ENCODE measurements around the gene NYAP2.

DNA sequence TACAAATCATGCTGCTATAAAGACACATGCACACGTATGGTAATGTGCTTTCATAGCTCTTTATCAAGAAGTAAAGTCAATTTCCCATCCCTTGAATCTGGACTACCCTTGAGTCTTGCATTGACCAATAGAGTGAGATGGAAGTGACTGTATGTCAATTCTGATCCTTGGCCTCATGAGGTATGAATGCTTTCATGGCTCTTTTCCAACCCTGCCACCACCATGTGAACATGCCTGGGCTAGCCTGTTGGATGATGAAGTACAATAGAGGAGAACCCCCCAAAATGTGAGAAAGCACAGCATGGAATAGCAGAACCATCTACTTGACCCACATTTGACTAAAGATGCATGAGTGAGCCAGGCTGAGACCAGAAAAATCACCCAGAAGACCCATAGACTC lies 237.0 kb downstream of the NYAP2 start:
- TF ChIP-seq, protein P1, sequence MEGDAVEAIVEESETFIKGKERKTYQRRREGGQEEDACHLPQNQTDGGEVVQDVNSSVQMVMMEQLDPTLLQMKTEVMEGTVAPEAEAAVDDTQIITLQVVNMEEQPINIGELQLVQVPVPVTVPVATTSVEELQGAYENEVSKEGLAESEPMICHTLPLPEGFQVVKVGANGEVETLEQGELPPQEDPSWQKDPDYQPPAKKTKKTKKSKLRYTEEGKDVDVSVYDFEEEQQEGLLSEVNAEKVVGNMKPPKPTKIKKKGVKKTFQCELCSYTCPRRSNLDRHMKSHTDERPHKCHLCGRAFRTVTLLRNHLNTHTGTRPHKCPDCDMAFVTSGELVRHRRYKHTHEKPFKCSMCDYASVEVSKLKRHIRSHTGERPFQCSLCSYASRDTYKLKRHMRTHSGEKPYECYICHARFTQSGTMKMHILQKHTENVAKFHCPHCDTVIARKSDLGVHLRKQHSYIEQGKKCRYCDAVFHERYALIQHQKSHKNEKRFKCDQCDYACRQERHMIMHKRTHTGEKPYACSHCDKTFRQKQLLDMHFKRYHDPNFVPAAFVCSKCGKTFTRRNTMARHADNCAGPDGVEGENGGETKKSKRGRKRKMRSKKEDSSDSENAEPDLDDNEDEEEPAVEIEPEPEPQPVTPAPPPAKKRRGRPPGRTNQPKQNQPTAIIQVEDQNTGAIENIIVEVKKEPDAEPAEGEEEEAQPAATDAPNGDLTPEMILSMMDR (IDR thresholded peaks at IDR 0.05) = no peak
- TF ChIP-seq POLR2A (IDR thresholded peaks at IDR 0.05) = no peak

Measured in Peyer's patch (tissue), 4 donors.